Activated CD4-positive, alpha-beta T cell treated with anti-CD3 and anti-CD28 coated beads for 1 hour (primary cell): ENCODE results near the gene CFD.
"Not testable (repeated sequence)": the region's sequence is repeated elsewhere in the genome, so short reads cannot be mapped to it uniquely, and the experiment has no call there.

Experiments used
- DNase-seq: peaks from one replicate; pipeline ENCODE4 v3.0.0-alpha.2; 2020

Gene CFD

DNA sequence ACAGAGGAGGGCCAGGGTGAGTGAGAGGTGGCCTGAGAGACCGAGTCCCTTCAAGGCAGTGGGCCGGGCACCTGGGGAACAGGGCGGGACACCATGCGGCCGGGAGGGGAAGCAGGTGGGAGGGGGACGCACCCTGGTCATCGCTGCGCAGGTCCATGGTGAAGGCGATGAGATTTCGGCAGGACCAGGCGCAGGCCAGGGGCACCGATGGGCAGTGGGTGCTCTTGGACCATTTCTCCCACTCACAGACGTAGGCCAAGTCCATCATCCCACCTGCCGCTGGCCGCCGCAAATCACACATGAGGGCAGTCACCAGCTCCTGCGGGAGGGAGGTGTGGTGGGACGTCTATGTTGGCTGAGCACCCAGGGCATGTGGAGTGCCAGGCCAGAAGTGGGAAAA lies 31.4 kb downstream of the CFD start:
- no peak for DNase-seq

DNA sequence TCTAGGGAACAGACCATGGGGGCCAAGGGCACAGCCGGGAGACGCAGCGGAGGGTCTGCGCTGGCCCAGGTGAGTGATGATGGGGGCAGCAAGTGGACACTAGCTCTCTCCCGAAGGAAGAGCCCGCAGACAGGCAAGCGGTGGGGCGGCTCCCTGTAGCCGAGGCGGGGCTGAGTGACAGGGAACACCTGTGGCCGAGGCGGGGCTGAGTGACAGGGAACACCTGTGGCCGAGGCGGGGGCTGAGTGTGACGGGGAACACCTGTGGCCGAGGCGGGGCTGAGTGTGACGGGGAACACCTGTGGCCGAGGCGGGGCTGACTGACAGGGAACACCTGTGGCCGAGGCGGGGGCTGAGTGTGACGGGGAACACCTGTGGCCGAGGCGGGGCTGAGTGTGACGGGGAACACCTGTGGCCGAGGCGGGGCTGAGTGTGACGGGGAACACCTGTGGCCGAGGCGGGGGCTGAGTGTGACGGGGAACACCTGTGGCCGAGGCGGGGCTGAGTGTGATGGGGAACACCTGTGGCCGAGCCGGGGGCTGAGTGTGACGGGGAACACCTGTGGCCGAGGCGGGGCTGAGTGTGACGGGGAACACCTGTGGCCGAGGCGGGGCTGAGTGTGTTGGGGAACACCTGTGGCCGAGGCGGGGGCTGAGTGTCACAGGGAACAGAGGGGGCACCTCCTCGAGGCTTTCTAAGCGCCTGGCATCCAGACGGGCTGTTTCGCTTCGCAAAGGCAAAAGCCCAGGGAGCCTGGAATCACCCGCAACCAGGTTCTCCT lies 32.1 kb downstream of the CFD start:
- not testable (repeated sequence) for DNase-seq

DNA sequence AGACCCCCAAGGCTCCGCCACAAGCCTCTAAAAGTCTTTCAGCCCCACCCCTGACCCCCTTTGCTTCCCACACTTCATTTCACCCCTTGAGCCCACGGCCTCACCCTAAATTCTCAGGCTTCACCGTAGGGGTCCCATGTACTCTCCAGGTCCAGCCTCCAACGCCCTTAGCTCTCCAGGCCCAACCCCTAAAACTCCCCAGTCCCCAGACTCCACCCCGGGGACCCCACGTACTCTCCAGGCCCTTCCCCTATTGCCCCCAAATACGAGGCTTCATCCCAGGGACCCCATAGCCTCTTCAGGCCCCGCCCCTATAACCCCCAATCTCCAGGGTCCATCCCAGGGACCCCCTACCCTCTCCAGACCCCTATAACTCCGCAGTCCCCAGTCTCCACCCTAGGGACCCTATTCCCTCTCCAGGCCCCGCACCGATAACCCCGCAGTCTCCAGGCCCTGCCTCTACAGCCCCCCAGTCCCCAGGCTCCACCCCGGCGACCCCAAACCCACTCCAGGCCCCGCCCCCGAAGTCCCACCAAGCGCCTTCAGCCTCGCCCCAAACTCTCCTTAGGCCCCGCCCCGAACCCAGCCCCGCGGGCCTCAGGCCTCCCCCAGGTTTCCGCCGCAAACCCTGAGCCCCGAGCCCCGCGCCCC lies 32.9 kb downstream of the CFD start:
- DNase-seq: no peak

DNA sequence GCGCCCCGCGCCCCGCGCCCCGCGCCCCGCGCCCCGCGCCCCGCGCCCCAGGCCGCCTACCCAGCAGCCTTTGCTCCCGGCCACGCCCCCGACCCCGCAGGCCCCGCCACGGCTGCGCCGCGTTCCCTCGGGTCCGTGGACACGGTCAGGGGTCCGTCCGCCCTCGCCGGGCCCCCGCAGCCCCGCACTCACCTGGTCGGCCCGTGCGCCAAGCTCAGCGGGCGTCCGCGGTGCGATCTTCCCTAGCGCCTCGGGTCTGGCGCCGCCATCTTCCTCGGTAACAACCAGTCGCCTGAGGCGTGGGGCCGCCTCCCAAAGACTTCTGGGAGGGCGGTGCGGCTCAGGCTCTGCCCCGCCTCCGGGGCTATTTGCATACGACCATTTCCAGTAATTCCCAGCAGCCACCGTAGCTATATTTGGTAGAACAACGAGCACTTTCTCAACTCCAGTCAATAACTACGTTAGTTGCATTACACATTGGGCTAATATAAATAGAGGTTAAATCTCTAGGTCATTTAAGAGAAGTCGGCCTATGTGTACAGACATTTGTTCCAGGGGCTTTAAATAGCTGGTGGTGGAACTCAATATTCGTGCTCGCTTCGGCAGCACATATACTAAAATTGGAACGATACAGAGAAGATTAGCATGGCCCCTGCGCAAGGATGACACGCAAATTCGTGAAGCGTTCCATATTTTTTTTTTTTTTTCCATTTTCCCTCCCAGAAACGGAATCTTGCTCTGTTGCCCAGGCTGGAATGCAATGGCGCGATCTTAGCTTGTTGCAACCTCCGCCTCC lies 33.6 kb downstream of the CFD start, which contains the start of the genes MED16 and RNU6-9:
Gene MED16, minus strand, starts transcription at position 294 of the 796 bp plus-strand sequence. CDS start 2,056 bp downstream, outside the sequence.
Gene RNU6-9, plus strand, starts transcription at position 591 of the 796 bp plus-strand sequence.
- DNase-seq: peak; percentile 84

DNA sequence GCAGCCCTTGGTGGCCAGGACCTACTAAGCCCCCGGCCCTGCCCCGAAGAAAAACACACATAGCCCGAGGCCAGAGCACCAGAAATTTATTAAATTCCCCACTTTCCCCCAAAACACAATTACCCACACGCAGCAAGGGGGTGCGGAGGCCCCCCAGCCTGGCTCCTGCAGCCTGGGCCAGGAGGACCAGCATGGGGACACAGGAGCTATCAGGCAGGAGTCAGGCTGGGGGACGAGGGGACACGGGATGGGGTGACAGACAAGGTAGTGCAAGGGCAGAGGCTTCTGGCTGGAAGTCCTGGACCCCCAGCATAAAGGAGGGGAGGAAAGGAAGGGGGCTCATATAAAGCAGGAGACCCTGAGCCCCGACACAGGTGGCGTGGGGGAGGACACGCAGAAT lies 37.0 kb downstream of the CFD start:
- DNase-seq: no peak

GRCh38 chr19:896999-897398 lies 37.5 kb downstream of the CFD start:
- DNase-seq: no peak

GRCh38 chr19:897442-898039 lies 38.1 kb downstream of the CFD start:
- DNase-seq: no peak

DNA sequence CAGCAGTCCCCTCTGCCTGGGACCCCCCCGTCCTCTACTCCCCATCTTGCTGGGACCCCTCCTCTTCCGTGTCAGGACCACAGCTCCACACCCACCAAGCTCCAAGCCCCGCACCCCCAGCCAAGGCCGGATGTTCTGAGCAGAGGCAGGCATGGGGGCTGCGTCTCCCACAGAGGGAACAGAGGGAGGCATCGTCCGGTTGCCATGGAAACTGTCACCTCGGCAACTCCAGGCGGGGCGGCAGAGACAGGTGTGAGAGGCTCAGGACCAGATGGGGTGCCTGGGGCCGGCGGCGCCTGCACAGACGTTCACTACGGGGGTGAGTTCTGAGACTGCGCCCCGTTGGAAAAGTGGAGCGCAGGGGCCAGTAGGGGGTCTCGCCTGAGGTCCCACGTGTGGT lies 39.2 kb downstream of the CFD start:
- DNase-seq: no peak

- DNase-seq: no peak
Observed at GRCh38 chr19:899336-900042, 40.0 kb downstream of the CFD start.

GRCh38 chr19:900043-900301 lies 40.5 kb downstream of the CFD start:
- no peak for DNase-seq

- DNase-seq: no peak
Observed at GRCh38 chr19:900302-901111, 41.0 kb downstream of the CFD start.

DNA sequence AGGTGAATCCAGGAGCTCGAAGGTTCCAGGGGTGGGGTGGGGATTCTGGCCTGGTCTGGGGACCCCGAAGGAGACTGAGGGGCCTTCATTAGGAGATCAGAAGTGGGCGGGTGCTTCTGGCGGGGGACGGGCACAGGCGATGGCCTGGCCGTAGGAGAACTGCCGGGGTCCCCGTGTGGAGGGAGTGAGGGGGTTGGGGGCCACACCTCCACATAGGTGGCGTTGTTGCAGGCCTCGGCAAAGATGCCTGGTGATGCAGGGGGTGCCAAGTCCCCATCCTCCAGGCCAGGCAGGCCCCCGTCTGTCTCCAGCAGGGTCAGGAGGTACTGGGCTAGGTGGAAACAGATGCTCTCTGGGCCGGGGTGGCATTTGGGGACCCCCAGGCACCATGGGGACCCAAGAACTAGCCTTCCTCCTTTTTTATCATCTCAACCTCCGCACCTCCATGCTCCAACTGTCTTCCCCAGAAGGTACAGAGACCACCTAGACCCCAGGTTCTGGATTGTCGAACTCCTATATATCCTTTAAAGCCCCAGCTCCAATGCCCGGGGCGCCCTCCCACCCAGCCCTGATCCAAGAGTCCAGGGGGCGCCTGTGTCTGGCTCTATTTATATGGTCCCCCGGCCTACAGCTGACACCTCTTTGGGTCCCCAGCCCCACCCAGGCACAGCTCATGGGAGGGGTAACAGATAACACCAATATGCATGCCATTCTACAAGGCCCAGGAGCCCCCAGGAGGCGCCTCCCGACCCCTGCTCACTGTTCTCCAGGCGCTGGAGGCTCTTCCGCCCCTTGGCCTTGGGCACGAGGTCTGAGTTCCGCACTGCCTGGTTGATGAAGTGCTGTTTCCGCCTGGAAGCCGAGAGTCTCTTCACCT lies 42.0 kb downstream of the CFD start:
- DNase-seq: no peak

- DNase-seq: no peak
Observed at GRCh38 chr19:902093-902370, 42.6 kb downstream of the CFD start.

DNA sequence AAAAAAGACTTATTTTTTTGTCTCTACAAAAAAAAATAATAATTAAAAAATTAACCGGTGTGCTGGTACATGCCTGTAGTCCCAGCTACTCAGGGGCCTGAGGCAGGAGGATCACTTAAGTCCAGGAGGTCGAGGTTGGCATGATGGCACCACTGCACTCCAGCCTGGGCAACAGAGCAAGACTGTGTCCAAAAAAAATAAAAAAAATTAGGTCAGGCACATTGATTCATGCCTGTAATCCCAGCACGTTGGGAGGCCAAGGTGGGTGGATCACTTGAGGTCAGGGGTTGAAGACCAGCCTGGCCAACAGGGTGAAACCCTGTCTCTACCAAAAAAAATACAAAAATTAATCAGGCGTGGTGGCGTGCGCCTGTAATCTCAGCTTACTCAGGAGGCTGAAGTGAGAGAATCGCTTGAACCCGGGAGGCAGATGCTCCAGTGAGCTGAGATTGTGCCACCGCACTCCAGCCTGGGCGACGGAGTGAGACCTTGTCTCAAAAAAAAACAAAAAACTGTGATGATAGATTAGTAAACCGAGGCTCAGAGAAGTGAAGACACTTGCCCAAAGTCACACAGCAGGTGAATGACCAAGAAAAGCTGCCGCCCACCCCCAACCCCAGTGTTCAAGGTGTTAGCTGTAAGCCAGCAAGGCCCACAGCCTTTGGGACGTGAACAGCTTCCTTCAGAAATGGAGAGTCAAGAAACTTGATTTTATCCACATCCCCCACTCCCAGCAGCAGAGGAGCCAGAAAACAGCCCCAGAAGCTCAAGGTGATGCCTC lies 43.2 kb downstream of the CFD start:
- DNase-seq: no peak

DNA sequence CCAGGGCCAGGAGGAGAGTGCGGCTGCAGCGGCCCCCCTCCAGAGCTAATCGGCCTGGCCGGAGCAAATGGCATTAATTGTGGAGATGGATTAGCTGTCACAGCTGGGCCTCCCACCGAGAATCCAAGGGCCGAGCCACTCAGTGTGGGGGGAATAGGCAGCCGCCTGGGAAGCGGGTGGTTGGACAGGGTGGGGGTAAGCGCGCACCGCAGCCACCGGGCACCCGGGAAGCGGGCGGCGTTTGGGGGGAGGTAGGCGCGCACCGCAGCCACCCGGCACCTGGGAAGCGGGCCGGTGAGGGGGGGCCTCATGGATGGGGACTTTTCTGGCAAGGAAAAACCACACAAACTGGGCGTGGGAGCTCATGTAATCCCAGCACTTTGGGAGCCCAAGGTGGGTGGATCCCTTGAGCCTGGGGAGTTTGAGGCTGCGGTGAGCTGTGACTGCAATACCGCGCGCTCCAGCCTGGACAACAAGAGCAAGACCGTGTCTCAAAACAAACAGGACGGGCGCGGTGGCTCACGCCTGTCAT lies 43.9 kb downstream of the CFD start:
- DNase-seq: no peak

- no peak for DNase-seq
Observed at GRCh38 chr19:904545-904944, 45.1 kb downstream of the CFD start.

- DNase-seq: no peak
Observed at GRCh38 chr19:906480-906879, 47.0 kb downstream of the CFD start.

- no peak for DNase-seq
Observed at GRCh38 chr19:907183-907853, 47.9 kb downstream of the CFD start.
